NCI-H510A treated with DMSO at 0.1 percent for 48 hours (cell line): ENCODE measurements around the gene ANKS1B.
"Not testable (repeated sequence)": the region's sequence is repeated elsewhere in the genome, so short reads cannot be mapped to it uniquely, and the experiment has no call there.

ENCODE experiments used
- DNase-seq: peaks from one replicate; lab custom pipeline; 2025; lab: John Stamatoyannopoulos, UW

ANKS1B gene

GRCh38 chr12:98758331-98758730, 1226.4 kb downstream of the ANKS1B start:
- DNase-seq = no peak

GRCh38 chr12:98757455-98757854, 1227.3 kb downstream of the ANKS1B start:
- DNase-seq = no peak

- DNase-seq = not testable (repeated sequence)
Measured at GRCh38 chr12:98755855-98756254, 1228.9 kb downstream of the ANKS1B start.

- no peak for DNase-seq
Measured at GRCh38 chr12:98754095-98754494, 1230.6 kb downstream of the ANKS1B start.

GRCh38 chr12:98752726-98753125, 1232.0 kb downstream of the ANKS1B start:
- DNase-seq = no peak

- DNase-seq = no peak
Measured at GRCh38 chr12:98751580-98752115, 1233.1 kb downstream of the ANKS1B start.

GRCh38 chr12:98750511-98750910, 1234.2 kb downstream of the ANKS1B start:
- DNase-seq = no peak

- DNase-seq = no peak
Measured at GRCh38 chr12:98748463-98748862, 1236.3 kb downstream of the ANKS1B start.

GRCh38 chr12:98745578-98746391, 1239.0 kb downstream of the ANKS1B start:
- DNase-seq = no peak

GRCh38 chr12:98744680-98745079, 1240.1 kb downstream of the ANKS1B start:
- no peak for DNase-seq

GRCh38 chr12:98743362-98743953, 1241.3 kb downstream of the ANKS1B start:
- DNase-seq = no peak

GRCh38 chr12:98741556-98742265, 1243.0 kb downstream of the ANKS1B start:
- DNase-seq = peak; percentile 26

GRCh38 chr12:98741196-98741555, 1243.6 kb downstream of the ANKS1B start:
- DNase-seq = no peak

GRCh38 chr12:98740751-98741150, 1244.0 kb downstream of the ANKS1B start:
- DNase-seq = no peak

GRCh38 chr12:98738539-98738938, 1246.2 kb downstream of the ANKS1B start:
- no peak for DNase-seq

- no peak for DNase-seq
Measured at GRCh38 chr12:98738002-98738401, 1246.7 kb downstream of the ANKS1B start.

- DNase-seq = peak; percentile 90
Measured at GRCh38 chr12:98737322-98737712, 1247.4 kb downstream of the ANKS1B start.

- peak; percentile 92 for DNase-seq
Measured at GRCh38 chr12:98736352-98737321, 1248.1 kb downstream of the ANKS1B start.

GRCh38 chr12:98735821-98736220, 1248.9 kb downstream of the ANKS1B start:
- DNase-seq = no peak

- no peak for DNase-seq
Measured at GRCh38 chr12:98733667-98734350, 1250.9 kb downstream of the ANKS1B start.

- no peak for DNase-seq
Measured at GRCh38 chr12:98730412-98730811, 1254.3 kb downstream of the ANKS1B start.
